Measurements from ENCODE around the gene ABCA3. TPM values are rescaled to one million over a fixed set of nuclear protein-coding genes. Genes with fewer than 3 reads are reported as not detected.
"Not testable (repeated sequence)": the region's sequence is repeated elsewhere in the genome, so short reads cannot be mapped to it uniquely, and the experiment has no call there.

The ABCA3 gene
- total RNA-seq, 1 donor from 2014 or later, result 39.0 TPM

- ATAC-seq, result no peak
- DNase-seq (ENCODE audit: low spot score), result no peak
- intact Hi-C loops (cut with DNase I), result no loop called here
Measured at GRCh38 chr16:2244301-2244700, 96.2 kb downstream of the ABCA3 start.

- intact Hi-C loops (cut with DNase I), result no loop called here
- DNase-seq (ENCODE audit: low spot score), result no peak
- no peak for ATAC-seq
Measured at GRCh38 chr16:2243781-2244180, 96.7 kb downstream of the ABCA3 start.

GRCh38 chr16:2243031-2243528, 97.4 kb downstream of the ABCA3 start:
- ATAC-seq, result no peak
- intact Hi-C loops (cut with DNase I), result no loop called here
- DNase-seq (ENCODE audit: low spot score), result no peak

GRCh38 chr16:2242598-2242997, 97.9 kb downstream of the ABCA3 start:
- intact Hi-C loops (cut with DNase I), result no loop called here
- no peak for ATAC-seq
- no peak for DNase-seq (ENCODE audit: low spot score)

- DNase-seq (ENCODE audit: low spot score); intact Hi-C loops (cut with DNase I); ATAC-seq: not testable (repeated sequence)
Measured at GRCh38 chr16:2240331-2240730, 100.2 kb downstream of the ABCA3 start.

GRCh38 chr16:2238838-2239675, 101.5 kb downstream of the ABCA3 start:
- ATAC-seq (no peak), DNase-seq (ENCODE audit: low spot score) (no peak)

GRCh38 chr16:2238150-2238837, 102.2 kb downstream of the ABCA3 start:
- no peak for DNase-seq (ENCODE audit: low spot score)
- intact Hi-C loops (cut with DNase I), result no loop called here
- ATAC-seq, result no peak

More at GRCh38 chr16:2238838-2239675, 101.5 kb downstream of the ABCA3 start:
- intact Hi-C loops (cut with DNase I), result no loop called here

- ATAC-seq (no peak), DNase-seq (ENCODE audit: low spot score) (no peak)
- intact Hi-C loops (cut with DNase I), result no loop called here
Measured at GRCh38 chr16:2237493-2238149, 102.9 kb downstream of the ABCA3 start.

- no peak for DNase-seq (ENCODE audit: low spot score)
- intact Hi-C loops (cut with DNase I), result no loop called here
- no peak for ATAC-seq
Measured at GRCh38 chr16:2237102-2237482, 103.4 kb downstream of the ABCA3 start.

- intact Hi-C loops (cut with DNase I), result no loop called here
- DNase-seq (ENCODE audit: low spot score) (no peak), ATAC-seq (peak; percentile 33)
Measured at GRCh38 chr16:2236337-2237101, 104.0 kb downstream of the ABCA3 start, which contains the start of gene DNASE1L2. TSS of gene DNASE1L2 (plus strand) at chr16:2236444. CDS start at chr16:2236817, 373 bp downstream.

GRCh38 chr16:2235695-2236336, 104.7 kb downstream of the ABCA3 start:
- ATAC-seq (peak; percentile 1), DNase-seq (ENCODE audit: low spot score) (no peak)
- intact Hi-C loops (cut with DNase I), result no loop called here

GRCh38 chr16:2235234-2235651, 105.3 kb downstream of the ABCA3 start:
- intact Hi-C loops (cut with DNase I), result no loop called here
- DNase-seq (ENCODE audit: low spot score) (no peak), ATAC-seq (no peak)

GRCh38 chr16:2234813-2235170, 105.7 kb downstream of the ABCA3 start:
- no peak for DNase-seq (ENCODE audit: low spot score)
- no peak for ATAC-seq
- intact Hi-C loops (cut with DNase I), result no loop called here

- no peak for DNase-seq (ENCODE audit: low spot score)
- intact Hi-C loops (cut with DNase I), result no loop called here
- ATAC-seq, result no peak
Measured at GRCh38 chr16:2233872-2234812, 106.4 kb downstream of the ABCA3 start.

GRCh38 chr16:2233046-2233775, 107.3 kb downstream of the ABCA3 start:
- ATAC-seq, result no peak

GRCh38 chr16:2232094-2232990, 108.2 kb downstream of the ABCA3 start:
- intact Hi-C loops (cut with DNase I), result no loop called here
- no peak for DNase-seq (ENCODE audit: low spot score)
- ATAC-seq, result no peak

More at GRCh38 chr16:2233046-2233775, 107.3 kb downstream of the ABCA3 start:
- intact Hi-C loops (cut with DNase I), result no loop called here
- DNase-seq (ENCODE audit: low spot score), result no peak
